Fibroblast of lung (primary cell): ENCODE results near the gene PKIB. TPM values are rescaled to one million over a fixed set of nuclear protein-coding genes. Genes with fewer than 3 reads are reported as not detected.

Experiments
- DNase-seq, 2 donors: peaks; one replicate each; pipeline versions ENCODE4 v3.0.0 to v3.0.0-alpha.2; 2010; ENCODE audit warnings: low read depth in 2 of 2
- H2AFZ ChIP-seq: 2 replicates; pipeline ENCODE4 v1.5.1; 2012; ENCODE audit warnings: low read length, control low read depth, inconsistent platforms
- H3K27ac ChIP-seq: 2 replicates; pipeline ENCODE4 v1.5.1; 2011; ENCODE audit warnings: low read length, control low read depth; ENCODE audit not compliant: insufficient read depth
- H3K27me3 ChIP-seq: 2 replicates; pipeline ENCODE4 v1.5.1; 2011; ENCODE audit warnings: mild to moderate bottlenecking, low read length; ENCODE audit not compliant: control insufficient read depth, insufficient read depth
- H3K36me3 ChIP-seq: 2 replicates; pipeline ENCODE4 v1.5.1; 2011; ENCODE audit warnings: low read length; ENCODE audit not compliant: control insufficient read depth, insufficient read depth
- H3K4me1 ChIP-seq: 2 replicates; pipeline ENCODE4 v1.5.1; 2011; ENCODE audit warnings: low read length; ENCODE audit not compliant: control insufficient read depth, insufficient read depth; ENCODE audit errors: extremely low read depth
- H3K4me2 ChIP-seq: 2 replicates; pipeline ENCODE4 v1.5.1; 2011; ENCODE audit warnings: low read length, control low read depth; ENCODE audit not compliant: insufficient read depth; ENCODE audit errors: extremely low read depth
- H3K4me3 ChIP-seq, 4 experiments: fragments of 200-600 bp in 1 of 4; sonication (generic) in 1 of 4; replicated peaks in 1 of 4; 2 replicates each; pipeline ENCODE4 v1.5.1; 2011 to 2016; ENCODE audit warnings: low read length in 4 of 4, low read depth in 3 of 4, mild to moderate bottlenecking in 3 of 4, control low read depth in 2 of 4, inconsistent platforms in 1 of 4, mixed read lengths in 1 of 4; ENCODE audit not compliant: insufficient read depth in 1 of 4; ENCODE audit errors: control extremely low read depth in 1 of 4
- H3K79me2 ChIP-seq: 2 replicates; pipeline ENCODE4 v1.5.1; 2012; ENCODE audit warnings: mild to moderate bottlenecking, low read length, inconsistent platforms; ENCODE audit not compliant: control insufficient read depth, insufficient read depth
- H3K9ac ChIP-seq: 2 replicates; pipeline ENCODE4 v1.5.1; 2011; ENCODE audit warnings: mild to moderate bottlenecking, low read length, control low read depth; ENCODE audit not compliant: insufficient read depth
- H3K9me3 ChIP-seq: 2 replicates; pipeline ENCODE4 v1.5.1; 2012; ENCODE audit warnings: low read depth, low read length; ENCODE audit not compliant: control insufficient read depth, insufficient read depth
- H4K20me1 ChIP-seq: 2 replicates; pipeline ENCODE4 v1.5.1; 2011; ENCODE audit warnings: low read length; ENCODE audit not compliant: control insufficient read depth, insufficient read depth; ENCODE audit errors: extremely low read depth
- CTCF ChIP-seq, 2 donors: IDR thresholded peaks in 1 of 2; conservative IDR thresholded peaks in 1 of 2; 1 replicate in 1 of 2; 2 replicates in 1 of 2; pipeline ENCODE4 v1.5.1; 2011 to 2012; ENCODE audit warnings: low read length in 2 of 2, control low read depth in 1 of 2, inconsistent platforms in 1 of 2, low read depth in 1 of 2, mild to moderate bottlenecking in 1 of 2
- EZH2 ChIP-seq: IDR thresholded peaks from 2 replicates; pipeline ENCODE4 v1.5.1; 2012; ENCODE audit warnings: low read length, control low read depth, mild to moderate bottlenecking; ENCODE audit errors: missing control alignments
- polyA plus RNA-seq, 2 donors: library from polyadenylated mRNA; depleted of rRNA in 1 of 2; stranded (reverse) in 1 of 2; unstranded in 1 of 2; fragments of >200 nt; gene quantifications; 2 replicates each; pipeline ENCODE4 v1.2.1, GENCODE V29; 2011 to 2012; ENCODE audit warnings: missing spikeins in 1 of 2
- total RNA-seq: library from RNA; depleted of rRNA; stranded (reverse); fragments of >200 nt; gene quantifications from 2 replicates; pipeline ENCODE4 v1.2.1, GENCODE V29; 2014

PKIB gene
- total and polyA plus RNA-seq, 2 donors (not counting 1 experiment from before 2014, with no cell fraction given), result 1.3 to 4.4 TPM

GRCh38 chr6:122576888-122577287, 33.3 kb upstream of the PKIB start:
- H3K4me3 ChIP-seq, result no peak overlapping the region
- no peaks in the 10 kb centered on the region for H3K27me3 ChIP-seq
- no peak overlapping the region for H2AFZ ChIP-seq
- no peak for DNase-seq
- no peaks in the 10 kb centered on the region for H3K4me1 ChIP-seq
- H3K36me3 ChIP-seq, result no peaks in the 10 kb centered on the region
- no peak overlapping the region for H3K9ac ChIP-seq
- no peaks in the 10 kb centered on the region for H4K20me1 ChIP-seq
- no peak overlapping the region for H3K27ac ChIP-seq
- H3K4me2 ChIP-seq, result no peak overlapping the region
- no peaks in the 10 kb centered on the region for H3K9me3 ChIP-seq
- H3K79me2 ChIP-seq, result no peaks in the 10 kb centered on the region
- TF ChIP-seq CTCF (conservative IDR thresholded peaks at IDR 0.05 in 1 of 2, IDR thresholded peaks at IDR 0.05 in 1 of 2; ENCODE audit: low read depth in 1 of 2, low read length in 2 of 2) (no peak), EZH2 (no peak)

- Histone ChIP-seq H3K79me2 (no peaks in the 10 kb centered on the region), H3K9me3 (no peaks in the 10 kb centered on the region), H4K20me1 (no peaks in the 10 kb centered on the region), H3K4me3 (no peak overlapping the region), H3K4me1 (no peaks in the 10 kb centered on the region), H3K27me3 (no peaks in the 10 kb centered on the region), H3K4me2 (no peak overlapping the region), H3K27ac (no peak overlapping the region), H3K36me3 (no peaks in the 10 kb centered on the region), H3K9ac (no peak overlapping the region), H2AFZ (no peak overlapping the region)
- no peak for TF ChIP-seq EZH2
- no peak for TF ChIP-seq CTCF (conservative IDR thresholded peaks at IDR 0.05 in 1 of 2, IDR thresholded peaks at IDR 0.05 in 1 of 2; ENCODE audit: low read depth in 1 of 2, low read length in 2 of 2)
- DNase-seq, result no peak
These were observed 31.2 kb upstream of the PKIB start for GRCh38 chr6:122578961-122579360.

GRCh38 chr6:122580737-122581136, 29.5 kb upstream of the PKIB start:
- Histone ChIP-seq H3K9ac (no peak overlapping the region), H3K79me2 (no peaks in the 10 kb centered on the region), H3K27me3 (no peaks in the 10 kb centered on the region), H4K20me1 (no peaks in the 10 kb centered on the region), H2AFZ (no peak overlapping the region), H3K36me3 (no peaks in the 10 kb centered on the region), H3K9me3 (no peaks in the 10 kb centered on the region), H3K4me1 (no peaks in the 10 kb centered on the region), H3K4me2 (no peak overlapping the region), H3K4me3 (no peak overlapping the region), H3K27ac (no peak overlapping the region)
- peak in 1 of 2 donors; percentile 33 for DNase-seq
- TF ChIP-seq CTCF (conservative IDR thresholded peaks at IDR 0.05 in 1 of 2, IDR thresholded peaks at IDR 0.05 in 1 of 2; ENCODE audit: low read depth in 1 of 2, low read length in 2 of 2), result no peak
- no peak for TF ChIP-seq EZH2
